ENCODE measurements around the gene LLCFC1.

DNA sequence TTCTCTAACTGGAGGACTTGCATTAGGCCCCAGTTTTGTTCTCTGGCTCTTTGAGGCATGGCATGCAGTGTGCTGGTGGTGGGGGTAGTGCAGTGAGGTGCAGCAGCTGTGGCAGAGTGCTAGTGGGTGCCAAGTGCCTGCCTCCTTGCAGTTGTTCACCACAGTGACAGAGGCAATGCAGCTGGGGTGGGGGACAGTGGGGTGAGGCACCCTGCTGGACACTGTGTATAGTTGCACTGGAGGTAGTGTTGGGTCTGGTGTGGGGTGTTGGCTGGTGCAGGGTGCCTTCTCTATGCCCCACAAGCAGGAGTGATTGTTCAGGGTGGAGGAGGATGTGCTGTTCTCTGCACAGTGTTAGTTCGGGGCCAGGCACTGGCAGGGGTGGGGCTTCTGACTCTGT is 44.5 kb downstream of the LLCFC1 start:
- no peak for TF ChIP-seq MXI1 (conservative IDR thresholded peaks at IDR 0.05; ENCODE audit: poor library complexity, severe bottlenecking)
- TF ChIP-seq TAF1 (IDR thresholded peaks at IDR 0.05; ENCODE audit: low read depth), result no peak
- TF ChIP-seq, protein P1, sequence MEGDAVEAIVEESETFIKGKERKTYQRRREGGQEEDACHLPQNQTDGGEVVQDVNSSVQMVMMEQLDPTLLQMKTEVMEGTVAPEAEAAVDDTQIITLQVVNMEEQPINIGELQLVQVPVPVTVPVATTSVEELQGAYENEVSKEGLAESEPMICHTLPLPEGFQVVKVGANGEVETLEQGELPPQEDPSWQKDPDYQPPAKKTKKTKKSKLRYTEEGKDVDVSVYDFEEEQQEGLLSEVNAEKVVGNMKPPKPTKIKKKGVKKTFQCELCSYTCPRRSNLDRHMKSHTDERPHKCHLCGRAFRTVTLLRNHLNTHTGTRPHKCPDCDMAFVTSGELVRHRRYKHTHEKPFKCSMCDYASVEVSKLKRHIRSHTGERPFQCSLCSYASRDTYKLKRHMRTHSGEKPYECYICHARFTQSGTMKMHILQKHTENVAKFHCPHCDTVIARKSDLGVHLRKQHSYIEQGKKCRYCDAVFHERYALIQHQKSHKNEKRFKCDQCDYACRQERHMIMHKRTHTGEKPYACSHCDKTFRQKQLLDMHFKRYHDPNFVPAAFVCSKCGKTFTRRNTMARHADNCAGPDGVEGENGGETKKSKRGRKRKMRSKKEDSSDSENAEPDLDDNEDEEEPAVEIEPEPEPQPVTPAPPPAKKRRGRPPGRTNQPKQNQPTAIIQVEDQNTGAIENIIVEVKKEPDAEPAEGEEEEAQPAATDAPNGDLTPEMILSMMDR (IDR thresholded peaks at IDR 0.05; ENCODE audit: poor library complexity, severe bottlenecking), result no peak
- TF ChIP-seq EZH2 (IDR thresholded peaks at IDR 0.05; ENCODE audit: borderline replicate concordance, insufficient read depth, low read length, poor library complexity, severe bottlenecking), result no peak
- TF ChIP-seq EP300 (conservative IDR thresholded peaks at IDR 0.05; ENCODE audit: poor library complexity, severe bottlenecking), result no peak
- TF ChIP-seq SMC3 (conservative IDR thresholded peaks at IDR 0.05; ENCODE audit: poor library complexity), result no peak
- TF ChIP-seq POLR2AphosphoS5 (IDR thresholded peaks at IDR 0.05), result no peak
- TF ChIP-seq, protein P2, sequence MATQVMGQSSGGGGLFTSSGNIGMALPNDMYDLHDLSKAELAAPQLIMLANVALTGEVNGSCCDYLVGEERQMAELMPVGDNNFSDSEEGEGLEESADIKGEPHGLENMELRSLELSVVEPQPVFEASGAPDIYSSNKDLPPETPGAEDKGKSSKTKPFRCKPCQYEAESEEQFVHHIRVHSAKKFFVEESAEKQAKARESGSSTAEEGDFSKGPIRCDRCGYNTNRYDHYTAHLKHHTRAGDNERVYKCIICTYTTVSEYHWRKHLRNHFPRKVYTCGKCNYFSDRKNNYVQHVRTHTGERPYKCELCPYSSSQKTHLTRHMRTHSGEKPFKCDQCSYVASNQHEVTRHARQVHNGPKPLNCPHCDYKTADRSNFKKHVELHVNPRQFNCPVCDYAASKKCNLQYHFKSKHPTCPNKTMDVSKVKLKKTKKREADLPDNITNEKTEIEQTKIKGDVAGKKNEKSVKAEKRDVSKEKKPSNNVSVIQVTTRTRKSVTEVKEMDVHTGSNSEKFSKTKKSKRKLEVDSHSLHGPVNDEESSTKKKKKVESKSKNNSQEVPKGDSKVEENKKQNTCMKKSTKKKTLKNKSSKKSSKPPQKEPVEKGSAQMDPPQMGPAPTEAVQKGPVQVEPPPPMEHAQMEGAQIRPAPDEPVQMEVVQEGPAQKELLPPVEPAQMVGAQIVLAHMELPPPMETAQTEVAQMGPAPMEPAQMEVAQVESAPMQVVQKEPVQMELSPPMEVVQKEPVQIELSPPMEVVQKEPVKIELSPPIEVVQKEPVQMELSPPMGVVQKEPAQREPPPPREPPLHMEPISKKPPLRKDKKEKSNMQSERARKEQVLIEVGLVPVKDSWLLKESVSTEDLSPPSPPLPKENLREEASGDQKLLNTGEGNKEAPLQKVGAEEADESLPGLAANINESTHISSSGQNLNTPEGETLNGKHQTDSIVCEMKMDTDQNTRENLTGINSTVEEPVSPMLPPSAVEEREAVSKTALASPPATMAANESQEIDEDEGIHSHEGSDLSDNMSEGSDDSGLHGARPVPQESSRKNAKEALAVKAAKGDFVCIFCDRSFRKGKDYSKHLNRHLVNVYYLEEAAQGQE (IDR thresholded peaks at IDR 0.05; ENCODE audit: borderline replicate concordance), result no peak
- TF ChIP-seq RAD21 (conservative IDR thresholded peaks at IDR 0.05), result no peak
